Activated gamma-delta T cell (primary cell): Measurements from ENCODE around the gene MPST.

ENCODE experiments used
- DNase-seq: peaks from one replicate; lab custom pipeline; 2025; lab: John Stamatoyannopoulos, UW

The MPST gene

GRCh38 chr22:37079158-37079557 lies 59.6 kb downstream of the MPST start:
- no peak for DNase-seq
